Stimulated activated CD8-positive, alpha-beta memory T cell treated with anti-CD3 and anti-CD28 coated beads, Interleukin-15, amount 100 ng/mL, for 24 hours (primary cell): Measurements from ENCODE around the gene GNAT1.

Experiments used
- DNase-seq: peaks from one replicate; pipeline ENCODE4 v3.0.0-alpha.2; 2020; ENCODE audit warnings: low read depth

GNAT1 gene

DNA sequence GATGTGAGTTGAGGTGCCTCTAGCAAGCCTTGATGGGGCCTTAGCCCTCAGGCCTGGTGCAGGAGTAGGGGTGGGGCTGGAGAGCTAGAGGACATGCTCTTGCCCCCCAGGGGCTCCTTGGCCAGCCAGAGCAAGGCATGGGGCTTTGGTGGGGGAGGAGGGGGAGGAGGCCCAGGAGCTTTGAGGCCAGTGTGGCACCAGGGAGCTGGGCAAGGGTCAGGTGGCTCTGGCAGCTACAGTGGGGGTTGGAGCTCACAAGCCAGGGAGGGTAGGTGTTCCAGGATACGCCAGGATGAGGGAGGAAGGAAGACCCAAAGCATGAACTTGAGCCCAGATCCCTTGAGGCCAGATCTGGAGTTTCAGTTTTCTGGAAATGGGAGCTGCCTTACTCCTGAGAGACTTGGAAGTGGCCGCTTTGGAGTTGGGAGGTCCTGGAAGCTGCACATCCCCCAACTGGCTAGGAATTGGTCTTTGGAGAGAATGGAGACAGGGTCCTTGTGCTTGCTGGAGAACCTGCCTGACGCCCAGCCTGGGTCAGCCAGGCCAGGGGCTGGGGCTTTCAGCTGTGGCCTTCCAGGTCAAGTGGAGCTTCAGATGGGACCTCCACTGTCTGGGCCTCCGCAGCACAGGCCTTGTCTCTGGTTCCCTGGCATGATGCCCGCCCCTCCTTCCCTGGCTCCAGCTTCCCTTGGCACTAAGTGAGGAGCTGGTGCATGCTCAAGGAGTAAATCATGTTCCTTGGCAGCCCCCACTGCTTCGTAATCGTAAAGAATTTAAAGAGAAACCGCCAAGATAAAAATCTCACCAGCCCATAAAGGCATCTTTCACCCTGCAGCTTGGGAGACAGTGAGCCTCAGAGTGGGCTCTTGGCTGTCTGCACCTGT is 27.6 kb upstream of the GNAT1 start:
- DNase-seq, result no peak

GRCh38 chr3:50164481-50164880 is 26.9 kb upstream of the GNAT1 start:
- no peak for DNase-seq

GRCh38 chr3:50164984-50165909 is 26.2 kb upstream of the GNAT1 start:
- no peak for DNase-seq

DNA sequence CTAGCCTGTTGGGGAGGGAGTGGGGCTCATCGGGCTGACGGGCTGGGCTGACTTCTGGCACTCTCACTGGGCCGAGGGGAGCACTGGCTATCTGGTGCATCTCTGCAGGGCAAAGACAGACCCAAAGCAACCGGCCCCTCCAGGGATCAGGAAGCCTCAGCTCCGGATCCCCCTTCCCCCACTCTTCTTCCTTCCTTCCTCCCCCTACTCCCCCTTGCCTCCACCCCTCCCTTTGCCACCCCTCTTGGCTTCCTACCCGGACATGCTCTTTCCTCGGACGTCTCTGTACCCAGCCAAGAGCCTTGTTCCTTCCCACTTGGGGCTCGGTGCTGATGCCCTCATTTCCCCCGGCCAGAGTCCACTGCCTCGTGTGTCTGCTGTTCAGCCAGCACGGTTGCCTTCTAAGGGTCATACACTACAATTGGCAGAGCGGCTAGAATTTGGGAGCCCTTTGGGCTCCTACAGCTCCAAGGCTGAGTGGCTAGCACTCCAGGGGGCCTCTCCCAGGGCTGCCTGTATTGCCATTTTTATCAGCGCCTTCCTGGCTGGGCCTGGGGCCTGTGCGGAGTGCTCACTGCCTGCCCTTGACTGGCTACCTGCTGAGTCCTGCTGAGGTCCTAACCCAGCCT is 25.4 kb upstream of the GNAT1 start:
- DNase-seq, result no peak

DNA sequence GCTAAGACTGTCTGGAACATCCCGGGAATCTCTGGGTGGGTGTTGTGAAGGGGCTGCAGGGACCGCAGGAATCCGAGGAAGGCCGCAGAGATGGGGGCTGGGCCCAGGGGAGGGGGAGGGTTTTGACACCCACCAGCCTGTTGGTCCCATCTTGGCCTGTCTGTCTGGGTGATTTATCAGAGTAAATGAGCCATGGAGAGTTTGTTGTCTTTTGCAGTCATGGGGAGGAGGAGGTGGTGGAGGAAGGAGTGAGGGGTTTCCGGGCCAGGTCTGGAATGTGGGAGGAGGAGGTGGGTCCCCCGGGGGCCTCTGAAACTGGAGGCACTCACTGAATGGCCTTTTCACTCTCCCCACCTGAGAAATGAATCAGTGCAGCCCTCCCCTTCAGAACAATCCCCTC is 24.8 kb upstream of the GNAT1 start:
- no peak for DNase-seq

DNA sequence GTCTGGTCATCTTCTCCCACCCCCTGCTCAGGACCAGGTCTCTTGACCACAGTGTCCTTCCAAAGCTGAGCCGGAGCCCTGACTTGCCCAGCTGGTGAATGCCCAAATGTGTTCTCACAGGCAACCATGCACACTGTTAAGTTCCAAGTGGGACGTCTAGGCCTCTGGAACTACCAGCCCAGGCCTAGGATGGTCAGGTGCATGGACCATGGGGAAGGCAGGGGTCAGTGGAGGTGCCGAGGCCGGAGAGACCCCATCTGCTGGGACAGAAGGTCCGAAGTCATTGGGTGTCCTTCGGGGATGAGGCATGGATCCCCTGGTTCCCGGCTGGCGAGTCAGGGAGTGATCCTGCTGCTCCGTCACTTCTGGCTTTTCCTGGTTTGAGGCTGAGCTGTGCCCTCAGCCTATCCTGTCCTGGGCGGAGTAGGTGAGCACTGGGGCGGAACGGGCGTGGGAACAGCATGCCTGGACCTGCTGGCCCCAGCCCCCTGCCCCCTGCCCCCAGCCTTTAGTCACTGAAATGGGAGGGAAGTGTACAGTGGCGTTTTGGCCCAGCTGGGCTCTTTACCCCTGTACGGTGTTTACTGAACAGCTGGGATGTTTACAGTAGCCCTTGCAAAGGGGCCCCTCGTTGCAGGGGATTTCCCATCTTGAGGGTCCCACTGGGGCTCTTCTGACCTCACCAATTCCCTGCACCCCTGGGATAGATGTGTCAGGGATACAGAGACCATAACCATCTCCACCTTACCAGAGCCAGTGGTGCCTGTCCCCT is 24.2 kb upstream of the GNAT1 start:
- DNase-seq, result no peak

DNA sequence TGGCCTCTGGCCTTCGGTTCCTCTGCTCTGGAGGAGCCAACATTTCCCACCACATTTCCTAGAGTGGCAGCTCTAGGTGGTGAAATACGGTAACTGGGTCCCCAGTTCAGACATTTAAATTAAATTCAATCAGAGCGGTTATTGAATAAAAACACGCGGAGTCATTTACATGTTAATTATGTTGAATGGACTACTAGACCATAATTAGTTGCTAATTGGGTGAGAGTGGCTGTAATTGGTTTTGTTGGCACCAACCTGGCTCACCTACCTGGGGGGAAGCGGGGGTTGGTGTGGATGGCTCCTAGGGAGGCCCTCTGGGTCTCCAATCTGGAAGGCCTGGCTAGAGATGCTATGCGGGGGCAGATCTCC is 23.6 kb upstream of the GNAT1 start:
- no peak for DNase-seq

- DNase-seq, result no peak
These were observed 23.0 kb upstream of the GNAT1 start for GRCh38 chr3:50168388-50168787.

DNA sequence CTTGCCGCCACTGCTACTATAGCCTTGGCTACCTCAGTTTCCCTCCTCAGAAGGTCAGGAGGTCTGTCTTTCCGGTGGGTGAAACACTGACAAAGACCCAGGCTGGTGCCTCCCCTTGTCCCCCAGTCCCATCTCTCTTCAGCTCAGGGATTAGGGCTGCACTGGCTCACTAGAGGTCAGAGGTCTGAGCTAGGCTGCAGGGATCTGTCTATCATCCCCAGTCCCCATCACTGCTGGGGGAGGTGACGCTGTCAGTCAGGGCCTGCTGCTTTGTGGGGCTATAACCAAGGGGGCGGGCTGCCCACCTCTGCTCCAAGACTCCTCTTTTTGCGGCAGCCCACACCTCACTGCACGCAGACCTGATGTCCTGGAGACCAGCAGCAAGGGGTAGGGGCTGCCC is 22.6 kb upstream of the GNAT1 start:
- no peak for DNase-seq

GRCh38 chr3:50169232-50169832 is 22.1 kb upstream of the GNAT1 start:
- no peak for DNase-seq

DNA sequence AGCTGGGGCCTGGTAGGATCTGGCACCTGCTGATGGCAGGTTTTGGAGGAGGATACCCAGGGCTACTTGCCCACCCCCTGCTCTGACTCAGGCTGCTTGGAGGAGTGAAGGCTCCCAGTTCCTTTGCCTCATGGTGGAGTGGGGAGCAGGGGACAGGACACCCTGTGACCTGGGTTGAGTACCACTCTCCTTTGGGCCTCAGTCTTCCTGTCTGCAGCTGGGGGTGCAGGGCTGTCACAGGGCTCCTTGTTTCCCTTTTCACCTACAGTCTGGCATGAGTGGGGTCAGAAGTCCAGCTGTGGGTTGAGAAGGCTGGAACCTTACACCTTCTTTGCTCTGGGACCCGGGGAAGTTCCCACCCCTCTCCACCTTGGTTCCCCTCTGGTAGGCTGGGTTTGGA is 21.6 kb upstream of the GNAT1 start:
- no peak for DNase-seq

- no peak for DNase-seq
These were observed 20.7 kb upstream of the GNAT1 start for GRCh38 chr3:50170689-50171088.

- DNase-seq, result no peak
These were observed 19.7 kb upstream of the GNAT1 start for GRCh38 chr3:50171540-50172301.

DNA sequence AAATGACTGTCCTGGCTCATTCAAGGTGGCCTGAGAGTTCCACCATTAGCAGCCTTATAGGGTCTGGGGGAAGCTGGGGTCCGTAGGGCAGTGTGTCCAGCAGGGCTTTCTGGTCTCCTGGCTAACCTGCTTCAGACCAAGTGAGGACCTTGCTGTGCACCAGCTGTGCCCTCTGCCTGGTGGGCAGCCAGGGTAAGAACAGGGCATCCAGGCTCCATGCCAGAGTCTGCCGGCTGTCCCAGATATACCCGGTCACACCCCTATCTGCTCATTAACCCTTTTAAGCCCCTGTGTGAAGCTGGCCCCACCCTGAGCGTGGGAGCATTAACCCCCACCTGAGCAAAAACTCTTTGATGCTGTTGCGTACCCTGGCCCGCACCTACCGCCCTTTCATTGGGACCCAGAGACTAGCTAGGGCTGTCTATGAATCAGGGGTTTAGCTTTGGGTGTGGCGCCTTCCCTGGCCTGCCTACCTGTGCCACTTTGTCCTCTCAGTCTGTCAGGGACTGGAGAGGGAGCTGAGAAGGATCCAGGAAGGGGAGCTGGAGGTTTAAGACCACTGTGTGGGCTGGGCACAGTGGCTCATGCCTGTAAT is 18.7 kb upstream of the GNAT1 start:
- no peak for DNase-seq

GRCh38 chr3:50173685-50174516 is 17.5 kb upstream of the GNAT1 start:
- DNase-seq, result no peak

DNA sequence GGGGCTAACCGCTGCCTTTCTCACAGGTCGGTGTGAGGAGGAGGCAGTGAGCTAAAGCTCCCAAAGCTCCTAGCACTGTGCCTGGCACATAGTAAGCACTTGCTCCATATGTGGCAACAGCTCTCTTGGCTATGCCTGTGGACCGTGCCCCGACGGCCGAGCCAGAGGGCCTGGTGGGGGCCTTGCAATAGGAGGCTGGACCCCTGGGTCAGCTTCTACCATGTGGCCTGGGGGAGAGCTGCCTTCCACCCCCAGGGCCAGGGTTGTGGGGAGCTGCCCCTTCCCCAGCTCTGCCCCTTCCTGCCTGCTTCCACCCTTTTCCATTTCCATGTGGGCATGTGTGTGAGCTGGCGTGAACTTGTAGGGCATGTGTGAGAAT is 16.9 kb upstream of the GNAT1 start:
- no peak for DNase-seq

GRCh38 chr3:50174947-50175524 is 16.4 kb upstream of the GNAT1 start:
- no peak for DNase-seq

GRCh38 chr3:50177346-50177745 is 14.1 kb upstream of the GNAT1 start:
- DNase-seq, result no peak

DNA sequence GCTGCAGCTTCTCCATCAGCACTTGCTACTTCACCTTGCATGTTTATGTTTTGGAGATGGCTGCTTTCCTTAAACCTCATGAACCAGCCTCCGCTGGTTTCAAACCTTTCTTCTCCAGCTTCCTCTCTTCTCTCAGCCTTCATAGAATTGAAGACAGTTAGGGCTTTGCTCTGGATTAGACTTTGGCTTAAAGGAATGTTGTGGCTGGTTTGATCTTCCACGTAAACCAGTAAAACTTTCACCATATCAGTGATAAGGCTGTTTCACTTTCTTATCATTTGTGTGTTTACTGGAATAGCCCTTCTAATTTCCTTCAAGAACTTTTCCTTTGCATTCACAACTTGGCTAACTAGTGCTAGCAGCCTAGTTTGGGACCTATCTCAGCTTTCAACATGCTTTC is 11.7 kb upstream of the GNAT1 start:
- DNase-seq, result no peak
